Trophoblast cell (in vitro differentiated cells and primary cell): ENCODE data around the gene PCBD1.

Experiments used
- DNase-seq, 2 donors: peaks; one replicate each; pipeline ENCODE4 v3.0.0-alpha.2; 2016
- H2AFZ ChIP-seq: 2 replicates; pipeline ENCODE4 v1.6.1; 2013; ENCODE audit warnings: low read length, moderate library complexity, mild to moderate bottlenecking; ENCODE audit not compliant: insufficient read depth, poor library complexity
- H2AK5ac ChIP-seq: 2 replicates; pipeline ENCODE4 v1.6.1; 2013; ENCODE audit warnings: mild to moderate bottlenecking, low read length
- H2BK120ac ChIP-seq: 2 replicates; pipeline ENCODE4 v1.6.1; 2013; ENCODE audit warnings: low read length, mild to moderate bottlenecking, moderate library complexity; ENCODE audit not compliant: insufficient read depth, poor library complexity
- H2BK12ac ChIP-seq: 2 replicates; pipeline ENCODE4 v1.6.1; 2013; ENCODE audit warnings: mild to moderate bottlenecking, low read length, moderate library complexity
- H2BK5ac ChIP-seq: 2 replicates; pipeline ENCODE4 v1.6.1; 2013; ENCODE audit warnings: low read length, low read depth, moderate library complexity, mild to moderate bottlenecking; ENCODE audit not compliant: poor library complexity
- H3K14ac ChIP-seq: 2 replicates; pipeline ENCODE4 v1.6.1; 2013; ENCODE audit warnings: mild to moderate bottlenecking, low read length
- H3K18ac ChIP-seq: 2 replicates; pipeline ENCODE4 v1.6.1; 2013; ENCODE audit warnings: mild to moderate bottlenecking, low read length
- H3K23ac ChIP-seq: 2 replicates; pipeline ENCODE4 v1.6.1; 2013; ENCODE audit warnings: low read length
- H3K27ac ChIP-seq: 2 replicates; pipeline ENCODE4 v1.5.1; 2013; ENCODE audit warnings: low read depth, mild to moderate bottlenecking, inconsistent platforms, low read length, moderate library complexity
- H3K27me3 ChIP-seq: 2 replicates; pipeline ENCODE4 v1.6.1; 2013; ENCODE audit warnings: inconsistent platforms, mild to moderate bottlenecking, low read length, moderate library complexity; ENCODE audit not compliant: insufficient read depth
- H3K36me3 ChIP-seq, 2 experiments: 1 replicate in 1 of 2; 2 replicates in 1 of 2; pipeline ENCODE4 v1.6.1; 2013; ENCODE audit warnings: low read length in 2 of 2, mild to moderate bottlenecking in 2 of 2, moderate library complexity in 1 of 2; ENCODE audit not compliant: insufficient read depth in 2 of 2, control insufficient read depth in 1 of 2
- H3K4ac ChIP-seq: 2 replicates; pipeline ENCODE4 v1.6.1; 2013; ENCODE audit warnings: low read depth, mild to moderate bottlenecking, low read length, moderate library complexity
- H3K4me1 ChIP-seq, 2 experiments: 1 replicate in 1 of 2; 2 replicates in 1 of 2; pipeline ENCODE4 v1.6.1; 2013; ENCODE audit warnings: low read length in 2 of 2, mild to moderate bottlenecking in 2 of 2, moderate library complexity in 1 of 2; ENCODE audit not compliant: insufficient read depth in 2 of 2, control insufficient read depth in 1 of 2
- H3K4me2 ChIP-seq: 2 replicates; pipeline ENCODE4 v1.6.1; 2013; ENCODE audit warnings: inconsistent platforms, mild to moderate bottlenecking, low read length, moderate library complexity
- H3K4me3 ChIP-seq: 2 replicates; pipeline ENCODE4 v1.5.1; 2013; ENCODE audit warnings: mild to moderate bottlenecking, low read depth, low read length, inconsistent platforms
- H3K79me1 ChIP-seq: one replicate; pipeline ENCODE4 v1.6.1; 2013; ENCODE audit warnings: low read length
- H3K79me2 ChIP-seq: 2 replicates; pipeline ENCODE4 v1.6.1; 2013; ENCODE audit warnings: low read length, mild to moderate bottlenecking; ENCODE audit not compliant: control insufficient read depth, insufficient read depth, poor library complexity
- H3K9ac ChIP-seq: 2 replicates; pipeline ENCODE4 v1.6.1; 2013; ENCODE audit warnings: mild to moderate bottlenecking, low read length
- H3K9me3 ChIP-seq: 2 replicates; pipeline ENCODE4 v1.6.1; 2013; ENCODE audit warnings: low read depth, mild to moderate bottlenecking, control low read depth, inconsistent platforms, low read length; ENCODE audit not compliant: insufficient read depth
- H4K12ac ChIP-seq: 2 replicates; pipeline ENCODE4 v1.6.1; 2013; ENCODE audit warnings: low read depth, mild to moderate bottlenecking, low read length, moderate library complexity
- H4K8ac ChIP-seq: 2 replicates; pipeline ENCODE4 v1.6.1; 2013; ENCODE audit warnings: low read depth, mild to moderate bottlenecking, low read length, moderate library complexity
- H4K91ac ChIP-seq: one replicate; pipeline ENCODE4 v1.6.1; 2013; ENCODE audit warnings: low read depth, mild to moderate bottlenecking, low read length, moderate library complexity
- WGBS: extraction: QIAGEN DNeasy Blood & Tissue Kit; methylation state at CpG from one replicate; pipeline ENCODE4 v1.1.7; 2013; ENCODE audit warnings: missing lambda C conversion rate; ENCODE audit not compliant: insufficient read length, insufficient coverage; ENCODE audit errors: extremely low coverage; 5-methylcytosine and 5-hydroxymethylcytosine counted together

PCBD1 gene

GRCh38 chr10:70856454-70856853, 31.9 kb downstream of the PCBD1 start:
- H3K4me3 ChIP-seq: no peak overlapping the region
- H3K23ac ChIP-seq: no peak overlapping the region
- no peak for DNase-seq
- H3K27me3 ChIP-seq: no peaks in the 10 kb centered on the region
- peak overlapping the region; percentile 5 for H4K91ac ChIP-seq
- no CpG with 5 or more reads among the region's 2 CpGs for WGBS
- H3K36me3 ChIP-seq: peaks cover 8 to 18% of the 10 kb centered on the region in 2 experiments
- H3K4me1 ChIP-seq: peaks cover 11 to 14% of the 10 kb centered on the region in 2 experiments
- H3K4me2 ChIP-seq: no peak overlapping the region
- H2BK12ac ChIP-seq: no peak overlapping the region
- H3K18ac ChIP-seq: no peak overlapping the region
- no peak overlapping the region for H3K14ac ChIP-seq
- H2BK120ac ChIP-seq: no peak overlapping the region
- no peak overlapping the region for H4K8ac ChIP-seq
- H2BK5ac ChIP-seq: no peak overlapping the region
- H3K79me1 ChIP-seq: peaks cover 11% of the 10 kb centered on the region
- no peak overlapping the region for H3K4ac ChIP-seq
- H4K12ac ChIP-seq: no peak overlapping the region
- H3K79me2 ChIP-seq: no peaks in the 10 kb centered on the region
- no peak overlapping the region for H2AK5ac ChIP-seq
- H2AFZ ChIP-seq: no peak overlapping the region
- H3K27ac ChIP-seq: no peak overlapping the region
- H3K9ac ChIP-seq: no peak overlapping the region
- no peaks in the 10 kb centered on the region for H3K9me3 ChIP-seq

GRCh38 chr10:70853457-70853856, 34.9 kb downstream of the PCBD1 start:
- H3K23ac ChIP-seq: no peak overlapping the region
- H2AK5ac ChIP-seq: no peak overlapping the region
- no peak for DNase-seq
- H3K4ac ChIP-seq: no peak overlapping the region
- H2BK12ac ChIP-seq: no peak overlapping the region
- H3K14ac ChIP-seq: no peak overlapping the region
- no peaks in the 10 kb centered on the region for H3K9me3 ChIP-seq
- H3K27ac ChIP-seq: no peak overlapping the region
- peaks cover 18% of the 10 kb centered on the region for H3K79me1 ChIP-seq
- H3K27me3 ChIP-seq: no peaks in the 10 kb centered on the region
- no peak overlapping the region for H4K91ac ChIP-seq
- peaks cover 14 to 22% of the 10 kb centered on the region in 2 experiments for H3K4me1 ChIP-seq
- no peak overlapping the region for H2BK5ac ChIP-seq
- no peak overlapping the region for H4K12ac ChIP-seq
- no peak overlapping the region for H2BK120ac ChIP-seq
- no peaks in the 10 kb centered on the region for H3K79me2 ChIP-seq
- WGBS: no CpG with 5 or more reads among the region's 1 CpG
- no peak overlapping the region for H3K18ac ChIP-seq
- no peak overlapping the region for H3K4me2 ChIP-seq
- H3K36me3 ChIP-seq: peaks cover 8 to 15% of the 10 kb centered on the region in 2 experiments
- H4K8ac ChIP-seq: no peak overlapping the region
- H3K9ac ChIP-seq: no peak overlapping the region
- no peak overlapping the region for H2AFZ ChIP-seq
- no peak overlapping the region for H3K4me3 ChIP-seq

- no peak overlapping the region for H4K8ac ChIP-seq
- H2BK120ac ChIP-seq: no peak overlapping the region
- no peak overlapping the region for H3K4me2 ChIP-seq
- H3K18ac ChIP-seq: no peak overlapping the region
- no peak overlapping the region for H2BK5ac ChIP-seq
- H3K14ac ChIP-seq: no peak overlapping the region
- H3K9ac ChIP-seq: no peak overlapping the region
- no peak overlapping the region for H3K4ac ChIP-seq
- H2AK5ac ChIP-seq: no peak overlapping the region
- no peaks in the 10 kb centered on the region for H3K27me3 ChIP-seq
- no peak overlapping the region for H4K91ac ChIP-seq
- no CpG with 5 or more reads among the region's 4 CpGs for WGBS
- H3K36me3 ChIP-seq: peaks cover 6 to 13% of the 10 kb centered on the region in 2 experiments
- no peak overlapping the region for H3K27ac ChIP-seq
- H3K4me3 ChIP-seq: no peak overlapping the region
- H3K23ac ChIP-seq: no peak overlapping the region
- no peak overlapping the region for H4K12ac ChIP-seq
- H2AFZ ChIP-seq: no peak overlapping the region
- H3K79me1 ChIP-seq: peaks cover 16% of the 10 kb centered on the region
- H3K9me3 ChIP-seq: no peaks in the 10 kb centered on the region
- H2BK12ac ChIP-seq: no peak overlapping the region
- H3K79me2 ChIP-seq: no peaks in the 10 kb centered on the region
- no peak for DNase-seq
- H3K4me1 ChIP-seq: peaks cover 14 to 22% of the 10 kb centered on the region in 2 experiments
These were observed 35.3 kb downstream of the PCBD1 start for GRCh38 chr10:70853038-70853437.

GRCh38 chr10:70851597-70852475, 36.5 kb downstream of the PCBD1 start:
- Histone ChIP-seq H2BK5ac (no peak overlapping the region), H3K4me1 (peaks cover 11 to 20% of the 10 kb centered on the region in 2 experiments), H3K4me2 (no peak overlapping the region), H2BK120ac (peak overlapping the region; percentile 18), H3K79me1 (peaks cover 16% of the 10 kb centered on the region), H4K8ac (no peak overlapping the region), H2AFZ (no peak overlapping the region), H3K9ac (no peak overlapping the region), H4K12ac (no peak overlapping the region), H2BK12ac (peak overlapping the region; percentile 52), H2AK5ac (peak overlapping the region; percentile 44), H3K79me2 (no peaks in the 10 kb centered on the region), H3K4ac (no peak overlapping the region), H3K27ac (no peak overlapping the region), H3K27me3 (no peaks in the 10 kb centered on the region), H3K9me3 (no peaks in the 10 kb centered on the region), H3K18ac (peak overlapping the region; percentile 32), H3K23ac (no peak overlapping the region), H3K14ac (peak overlapping the region; percentile 38), H4K91ac (no peak overlapping the region), H3K36me3 (peaks cover 4 to 13% of the 10 kb centered on the region in 2 experiments), H3K4me3 (no peak overlapping the region)
- no CpG with 5 or more reads among the region's 5 CpGs for WGBS
- peak in 1 of 2 donors; percentile 23 for DNase-seq
